ENCODE data around the gene SLC25A42. TPM values are rescaled to one million over a fixed set of nuclear protein-coding genes. Genes with fewer than 3 reads are reported as not detected.
"Not testable (repeated sequence)": the region's sequence is repeated elsewhere in the genome, so short reads cannot be mapped to it uniquely, and the experiment has no call there.

SLC25A42 gene
- total and polyA plus RNA-seq, 2 of the 4 experiments (the other 2 are of a cell fraction) = 2.0 to 9.9 TPM

- no peaks in the 10 kb centered on the region for H3K9me3 ChIP-seq (ENCODE audit: control insufficient read depth, insufficient read depth, low read length)
- no peak overlapping the region for H4K8ac ChIP-seq (ENCODE audit: low read depth in 2 of 2, low read length in 2 of 2)
- ChIA-PET CTCF (no interaction called here), POLR2A (ENCODE audit: unreplicated experiment) (no interaction called here)
- H2AK9ac ChIP-seq (replicated peaks; ENCODE audit: low read depth, low read length, poor library complexity) = peak overlapping the region; percentile 12
- no peak overlapping the region for H3K9ac ChIP-seq (ENCODE audit: low read depth, low read length)
- H3K9me1 ChIP-seq (ENCODE audit: insufficient read depth, low read length) = no peaks in the 10 kb centered on the region
- H3K56ac ChIP-seq (ENCODE audit: extremely low read depth, insufficient read depth, low read length) = no peak overlapping the region
- H3K4me2 ChIP-seq (ENCODE audit: low read depth, low read length) = no peak overlapping the region
- intact Hi-C loops (cut with micrococcal nuclease) = no loop called here
- peak overlapping the region; percentile 15; the same call in 1 of the 2 replicates for H2AK5ac ChIP-seq (ENCODE audit: low read depth, low read length)
- DNase-seq (peak; percentile 34), ATAC-seq (ENCODE audit: low read depth) (no peak)
- no peak overlapping the region for H4K5ac ChIP-seq (ENCODE audit: low read depth, low read length)
- H2BK20ac ChIP-seq (ENCODE audit: low read depth, low read length) = no peak overlapping the region
- H3K23ac ChIP-seq (ENCODE audit: low read depth, low read length) = peak overlapping the region; percentile 66; the same call in 1 of the 2 replicates
- peak overlapping the region; percentile 12 for H2BK5ac ChIP-seq (ENCODE audit: low read depth, low read length, poor library complexity, severe bottlenecking)
- peaks cover 50% of the 10 kb centered on the region for H4K20me1 ChIP-seq (ENCODE audit: insufficient read depth, low read length)
- H3K27ac ChIP-seq (ENCODE audit: insufficient read depth, low read length) = no peak overlapping the region
- no peak overlapping the region for H3K4me3 ChIP-seq (ENCODE audit: insufficient read depth, low read depth, low read length)
- H4K91ac ChIP-seq (ENCODE audit: insufficient read depth, low read depth, low read length) = no peak overlapping the region
- TF ChIP-seq NFE2L2 (IDR thresholded peaks at IDR 0.05; ENCODE audit: low read depth, low read length) (no peak), CEBPB (IDR thresholded peaks at IDR 0.05; ENCODE audit: low read depth, low read length) (no peak), MAZ (IDR thresholded peaks at IDR 0.05; ENCODE audit: borderline replicate concordance, low read depth, low read length) (no peak)
- no CpG with 5 or more reads among the region's 4 CpGs for WGBS, 2 experiments (ENCODE audit: extremely low coverage in 2 of 2, insufficient read length in 1 of 2)
- dilution Hi-C loops (cut with HindIII; ENCODE audit: low sequenced_read_pairs, unreplicated experiment) = no loop called here
- H2BK120ac ChIP-seq (ENCODE audit: low read depth, low read length) = no peak overlapping the region
- no peak overlapping the region for H3K14ac ChIP-seq (replicated peaks; ENCODE audit: low read depth, low read length)
- no peak overlapping the region for H3K18ac ChIP-seq (ENCODE audit: low read depth, low read length)
- no peak overlapping the region for H2AFZ ChIP-seq (replicated peaks; ENCODE audit: low read length, poor library complexity)
- H3K36me3 ChIP-seq (ENCODE audit: control insufficient read depth, insufficient read depth, low read length) = peaks cover 55% of the 10 kb centered on the region
- no TSS peak for BruUV-seq (replicated peaks)
- H3K79me1 ChIP-seq (ENCODE audit: low read depth in 1 of 2, low read length in 2 of 2) = peaks cover 31 to 66% of the 10 kb centered on the region in 2 experiments
- in situ Hi-C loops (cut with MboI; ENCODE audit: low sequenced_read_pairs) = no loop called here
- H3K4me1 ChIP-seq (ENCODE audit: control insufficient read depth, insufficient read depth, low read length) = peaks cover 3% of the 10 kb centered on the region
- H3K4ac ChIP-seq (ENCODE audit: low read depth, low read length) = no peak overlapping the region
- H3K27me3 ChIP-seq (ENCODE audit: control insufficient read depth, insufficient read depth, low read length) = no peaks in the 10 kb centered on the region
- H2BK15ac ChIP-seq (ENCODE audit: low read depth, low read length) = no peak overlapping the region
Observed at GRCh38 chr19:19022380-19022961, 41.3 kb upstream of the SLC25A42 start.

GRCh38 chr19:19023376-19023775, 40.4 kb upstream of the SLC25A42 start:
- H3K27me3 ChIP-seq (ENCODE audit: control insufficient read depth, insufficient read depth, low read length); H3K4me3 ChIP-seq (ENCODE audit: insufficient read depth, low read depth, low read length); H2BK15ac ChIP-seq (ENCODE audit: low read depth, low read length); H3K4ac ChIP-seq (ENCODE audit: low read depth, low read length); H3K14ac ChIP-seq (replicated peaks; ENCODE audit: low read depth, low read length); H2AK5ac ChIP-seq (ENCODE audit: low read depth, low read length); intact Hi-C loops (cut with micrococcal nuclease); H4K8ac ChIP-seq (ENCODE audit: low read depth in 2 of 2, low read length in 2 of 2); H3K4me2 ChIP-seq (ENCODE audit: low read depth, low read length); H3K9ac ChIP-seq (ENCODE audit: low read depth, low read length); H3K27ac ChIP-seq (ENCODE audit: insufficient read depth, low read length); H3K18ac ChIP-seq (ENCODE audit: low read depth, low read length); H3K9me3 ChIP-seq (ENCODE audit: control insufficient read depth, insufficient read depth, low read length); H2AFZ ChIP-seq (replicated peaks; ENCODE audit: low read length, poor library complexity); H4K5ac ChIP-seq (ENCODE audit: low read depth, low read length); CTCF ChIA-PET; POLR2A ChIA-PET (ENCODE audit: unreplicated experiment); H2BK120ac ChIP-seq (ENCODE audit: low read depth, low read length); H3K56ac ChIP-seq (ENCODE audit: extremely low read depth, insufficient read depth, low read length); DNase-seq; H3K4me1 ChIP-seq (ENCODE audit: control insufficient read depth, insufficient read depth, low read length); in situ Hi-C loops (cut with MboI; ENCODE audit: low sequenced_read_pairs); H3K23ac ChIP-seq (ENCODE audit: low read depth, low read length); H3K9me1 ChIP-seq (ENCODE audit: insufficient read depth, low read length); dilution Hi-C loops (cut with HindIII; ENCODE audit: low sequenced_read_pairs, unreplicated experiment); H2BK20ac ChIP-seq (ENCODE audit: low read depth, low read length); ATAC-seq (ENCODE audit: low read depth); H2AK9ac ChIP-seq (replicated peaks; ENCODE audit: low read depth, low read length, poor library complexity); H2BK5ac ChIP-seq (ENCODE audit: low read depth, low read length, poor library complexity, severe bottlenecking); H4K91ac ChIP-seq (ENCODE audit: insufficient read depth, low read depth, low read length); BruUV-seq (replicated peaks): not testable (repeated sequence)
- Histone ChIP-seq H3K36me3 (ENCODE audit: control insufficient read depth, insufficient read depth, low read length) (peaks cover 57% of the 10 kb centered on the region), H4K20me1 (ENCODE audit: insufficient read depth, low read length) (peaks cover 50% of the 10 kb centered on the region), H3K79me1 (ENCODE audit: low read depth in 1 of 2, low read length in 2 of 2) (peaks cover 37 to 68% of the 10 kb centered on the region in 2 experiments)
- no CpG with 5 or more reads among the region's 1 CpG for WGBS, 2 experiments (ENCODE audit: extremely low coverage in 2 of 2, insufficient read length in 1 of 2)
